Omental fat pad (tissue), 4 donors: Measurements from ENCODE around the gene LRRC46. TPM values are rescaled to one million over a fixed set of nuclear protein-coding genes. Genes with fewer than 3 reads are reported as not detected.

ENCODE experiments used
- ATAC-seq: fragments of 150-250 bp; one replicate; pipeline ENCODE4 v1.9.1; 2016; ENCODE audit warnings: mild to moderate bottlenecking, moderate library complexity; ENCODE audit not compliant: low FRiP score
- DNase-seq: peaks from one replicate; pipeline ENCODE4 v3.0.0-alpha.2; 2019; ENCODE audit warnings: low spot score
- CTCF ChIP-seq, 3 donors: fragments of 450-650 bp; IDR thresholded peaks; one replicate each; pipeline ENCODE4 v1.5.1; 2016 to 2017; ENCODE audit warnings: antibody characterized with exemption in 3 of 3, mild to moderate bottlenecking in 3 of 3, moderate library complexity in 2 of 3
- total RNA-seq, 4 donors: library from RNA; depleted of rRNA; stranded (reverse); fragments of >200 nt; gene quantifications; one replicate each; pipeline ENCODE4 v1.1.0, GENCODE V29; 2016

Gene LRRC46
- total RNA-seq, 4 donors from 2014 or later, result 0.24 TPM; not detected in 3

GRCh38 chr17:47840742-47841487 lies 9.4 kb downstream of the LRRC46 start, which contains the start of gene SCRN2:
SCRN2 (minus strand) TSS chr17:47841273; CDS start chr17:47840843, 430 bp downstream.
- DNase-seq (peak; percentile 76), ATAC-seq (peak; percentile 86)
- peak in 2 of 3 donors; percentile 56 to 96 for TF ChIP-seq CTCF (IDR thresholded peaks at IDR 0.05)

GRCh38 chr17:47841488-47842291 lies 10.2 kb downstream of the LRRC46 start:
- DNase-seq (no peak), ATAC-seq (no peak)
- TF ChIP-seq CTCF (IDR thresholded peaks at IDR 0.05), result no peak

GRCh38 chr17:47843391-47843730 lies 11.9 kb downstream of the LRRC46 start:
- TF ChIP-seq CTCF (IDR thresholded peaks at IDR 0.05), result no peak
- DNase-seq (no peak), ATAC-seq (no peak)

GRCh38 chr17:47844227-47844626 lies 12.8 kb downstream of the LRRC46 start:
- ATAC-seq (no peak), DNase-seq (no peak)
- no peak for TF ChIP-seq CTCF (IDR thresholded peaks at IDR 0.05)

GRCh38 chr17:47844814-47845715 lies 13.6 kb downstream of the LRRC46 start:
- no peak for DNase-seq
- ATAC-seq, result no peak

More at GRCh38 chr17:47844814-47845715, 13.6 kb downstream of the LRRC46 start:
- TF ChIP-seq CTCF (IDR thresholded peaks at IDR 0.05), result no peak
